Neural crest cell (in vitro differentiated cells): Measurements from ENCODE around the gene LCN15. TPM values are rescaled to one million over a fixed set of nuclear protein-coding genes. Genes with fewer than 3 reads are reported as not detected.
A peak's percentile ranks its signal among the peaks of the same experiment; 100 is the strongest.

ENCODE experiments used
- DNase-seq: peaks from one replicate; pipeline ENCODE4 v3.0.0; 2021; ENCODE audit warnings: low read depth, mixed read lengths, low spot score
- H3K27ac Mint-ChIP-seq: one replicate; pipeline ENCODE4 v1.8.0; 2021; ENCODE audit warnings: mild to moderate bottlenecking, mixed read lengths; ENCODE audit not compliant: unreplicated experiment
- H3K27me3 Mint-ChIP-seq: 2 replicates; pipeline ENCODE4 v1.8.0; 2021; ENCODE audit warnings: low read depth, mild to moderate bottlenecking, mixed read lengths
- H3K36me3 Mint-ChIP-seq: 2 replicates; pipeline ENCODE4 v1.8.0; 2021; ENCODE audit warnings: low read depth, mild to moderate bottlenecking, mixed read lengths
- H3K4me1 Mint-ChIP-seq: 2 replicates; pipeline ENCODE4 v1.8.0; 2021; ENCODE audit warnings: mixed read lengths
- H3K4me3 Mint-ChIP-seq: one replicate; pipeline ENCODE4 v1.8.0; 2021; ENCODE audit warnings: mild to moderate bottlenecking, mixed read lengths
- H3K9me3 Mint-ChIP-seq: 2 replicates; pipeline ENCODE4 v1.8.0; 2021; ENCODE audit warnings: mixed read lengths
- total RNA-seq: library from RNA; stranded (reverse); gene quantifications from 2 replicates; pipeline ENCODE4 v1.2.1, GENCODE V29; 2021
- TF ChIP-seq, protein P1 (sequence below): fragments of 200-600 bp; sonication (generic); conservative IDR thresholded peaks from 2 replicates; pipeline ENCODE4 v1.5.0; 2021; ENCODE audit warnings: antibody characterized with exemption, mild to moderate bottlenecking

Gene LCN15
- total RNA-seq, 1 donor from 2014 or later = not detected

GRCh38 chr9:136723989-136724388 is 40.3 kb downstream of the LCN15 start:
- H3K9me3 Mint-ChIP-seq = no peaks in the 10 kb centered on the region
- DNase-seq = no peak
- H3K4me1 Mint-ChIP-seq = peaks cover 44% of the 10 kb centered on the region
- H3K27me3 Mint-ChIP-seq = peaks cover 9% of the 10 kb centered on the region
- TF ChIP-seq, protein P1, sequence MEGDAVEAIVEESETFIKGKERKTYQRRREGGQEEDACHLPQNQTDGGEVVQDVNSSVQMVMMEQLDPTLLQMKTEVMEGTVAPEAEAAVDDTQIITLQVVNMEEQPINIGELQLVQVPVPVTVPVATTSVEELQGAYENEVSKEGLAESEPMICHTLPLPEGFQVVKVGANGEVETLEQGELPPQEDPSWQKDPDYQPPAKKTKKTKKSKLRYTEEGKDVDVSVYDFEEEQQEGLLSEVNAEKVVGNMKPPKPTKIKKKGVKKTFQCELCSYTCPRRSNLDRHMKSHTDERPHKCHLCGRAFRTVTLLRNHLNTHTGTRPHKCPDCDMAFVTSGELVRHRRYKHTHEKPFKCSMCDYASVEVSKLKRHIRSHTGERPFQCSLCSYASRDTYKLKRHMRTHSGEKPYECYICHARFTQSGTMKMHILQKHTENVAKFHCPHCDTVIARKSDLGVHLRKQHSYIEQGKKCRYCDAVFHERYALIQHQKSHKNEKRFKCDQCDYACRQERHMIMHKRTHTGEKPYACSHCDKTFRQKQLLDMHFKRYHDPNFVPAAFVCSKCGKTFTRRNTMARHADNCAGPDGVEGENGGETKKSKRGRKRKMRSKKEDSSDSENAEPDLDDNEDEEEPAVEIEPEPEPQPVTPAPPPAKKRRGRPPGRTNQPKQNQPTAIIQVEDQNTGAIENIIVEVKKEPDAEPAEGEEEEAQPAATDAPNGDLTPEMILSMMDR = no peak
- H3K27ac Mint-ChIP-seq = no peak overlapping the region
- peaks cover 24% of the 10 kb centered on the region for H3K36me3 Mint-ChIP-seq
- peak overlapping the region; percentile 98 for H3K4me3 Mint-ChIP-seq

- Mint-ChIP-seq H3K4me1 (peaks cover 44% of the 10 kb centered on the region), H3K27me3 (peaks cover 9% of the 10 kb centered on the region), H3K9me3 (no peaks in the 10 kb centered on the region), H3K27ac (no peak overlapping the region), H3K36me3 (peaks cover 24% of the 10 kb centered on the region), H3K4me3 (peak overlapping the region; percentile 98)
- TF ChIP-seq, protein P1 = no peak
- no peak for DNase-seq
These were observed 40.8 kb downstream of the LCN15 start for GRCh38 chr9:136723362-136723976.

DNA sequence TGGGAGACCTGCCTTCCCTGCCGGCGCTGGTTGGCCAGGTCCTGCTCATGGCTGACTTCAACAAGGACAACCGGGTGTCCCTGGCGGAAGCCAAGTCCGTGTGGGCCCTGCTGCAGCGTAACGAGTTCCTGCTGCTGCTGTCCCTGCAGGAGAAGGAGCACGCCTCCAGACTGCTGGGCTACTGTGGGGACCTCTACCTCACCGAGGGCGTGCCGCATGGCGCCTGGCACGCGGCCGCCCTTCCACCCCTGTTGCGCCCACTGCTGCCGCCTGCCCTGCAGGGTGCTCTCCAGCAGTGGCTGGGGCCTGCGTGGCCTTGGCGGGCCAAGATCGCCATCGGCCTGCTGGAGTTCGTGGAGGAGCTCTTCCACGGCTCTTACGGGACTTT is 41.4 kb downstream of the LCN15 start:
- no peak for DNase-seq
- no peak overlapping the region for H3K4me3 Mint-ChIP-seq
- peaks cover 24% of the 10 kb centered on the region for H3K36me3 Mint-ChIP-seq
- no peak overlapping the region for H3K27ac Mint-ChIP-seq
- H3K27me3 Mint-ChIP-seq = peaks cover 9% of the 10 kb centered on the region
- H3K9me3 Mint-ChIP-seq = no peaks in the 10 kb centered on the region
- TF ChIP-seq, protein P1 = no peak
- H3K4me1 Mint-ChIP-seq = peaks cover 44% of the 10 kb centered on the region

- H3K27ac Mint-ChIP-seq = no peak overlapping the region
- H3K4me1 Mint-ChIP-seq = peaks cover 44% of the 10 kb centered on the region
- DNase-seq = no peak
- no peak overlapping the region for H3K4me3 Mint-ChIP-seq
- peaks cover 24% of the 10 kb centered on the region for H3K36me3 Mint-ChIP-seq
- no peaks in the 10 kb centered on the region for H3K9me3 Mint-ChIP-seq
- H3K27me3 Mint-ChIP-seq = peaks cover 6% of the 10 kb centered on the region
- TF ChIP-seq, protein P1 = no peak
These were observed 42.0 kb downstream of the LCN15 start for GRCh38 chr9:136722093-136722968.

DNA sequence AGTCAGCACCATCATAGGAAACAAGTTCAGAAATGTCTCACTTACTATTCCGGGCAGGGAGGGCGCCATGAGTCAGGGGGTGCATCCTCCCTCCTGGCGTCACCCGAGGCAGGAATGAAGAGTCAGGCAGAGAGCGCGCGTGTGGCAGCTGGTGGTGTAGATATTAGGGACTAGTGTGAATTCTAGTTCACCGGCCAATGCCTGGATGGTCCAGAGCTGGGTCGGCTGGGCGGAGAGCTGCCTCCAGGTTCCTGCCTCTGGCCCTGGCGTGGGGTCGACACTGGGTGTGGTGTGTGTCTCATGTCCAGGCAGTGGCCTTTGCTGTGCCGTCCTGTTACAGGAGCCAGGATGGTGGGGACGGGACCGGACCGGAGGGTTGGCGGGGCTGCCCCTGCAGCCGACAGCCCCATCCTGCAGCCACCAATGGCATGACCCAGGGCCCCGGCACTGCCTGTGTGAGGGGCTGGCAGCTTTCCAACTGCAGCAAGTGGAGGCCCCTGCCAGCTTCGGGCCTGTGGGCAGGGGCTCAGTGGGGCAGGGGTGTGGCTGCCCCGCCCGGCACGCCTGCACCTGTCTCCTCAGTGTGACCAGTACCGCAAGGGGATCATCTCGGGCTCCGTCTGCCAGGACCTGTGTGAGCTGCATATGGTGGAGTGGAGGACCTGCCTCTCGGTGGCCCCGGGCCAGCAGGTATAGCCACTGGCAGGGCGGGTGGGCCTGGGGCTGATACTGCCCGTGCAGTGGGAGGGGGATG is 42.8 kb downstream of the LCN15 start:
- peak overlapping the region; percentile 81 for H3K4me3 Mint-ChIP-seq
- H3K4me1 Mint-ChIP-seq = peaks cover 39% of the 10 kb centered on the region
- no peak overlapping the region for H3K27ac Mint-ChIP-seq
- TF ChIP-seq, protein P1 = no peak
- no peak for DNase-seq
- H3K9me3 Mint-ChIP-seq = no peaks in the 10 kb centered on the region
- peaks cover 19% of the 10 kb centered on the region for H3K36me3 Mint-ChIP-seq
- peaks cover 3% of the 10 kb centered on the region for H3K27me3 Mint-ChIP-seq
